GM23248 (cell line): Measurements from ENCODE around the gene GDI2.

Experiments
- EZH2 ChIP-seq: fragments of 200-600 bp; sonication (generic); IDR thresholded peaks from 2 replicates; pipeline ENCODE4 v1.6.1; 2018; ENCODE audit warnings: antibody characterized with exemption, mild to moderate bottlenecking; ENCODE audit not compliant: insufficient read depth, poor library complexity, severe bottlenecking
- EZH2phosphoT487 ChIP-seq: fragments of 200-600 bp; sonication (generic); IDR thresholded peaks from 2 replicates; pipeline ENCODE4 v1.6.1; 2018; ENCODE audit warnings: antibody characterized with exemption, moderate library complexity, mild to moderate bottlenecking, low read depth; ENCODE audit not compliant: insufficient read depth

GRCh38 chr10:5817322-5818047, 4.3 kb upstream of the GDI2 start:
- TF ChIP-seq EZH2phosphoT487: no peak
- no peak for TF ChIP-seq EZH2
